ENCODE results near the gene SEC24B.
"Not testable (repeated sequence)": the region's sequence is repeated elsewhere in the genome, so short reads cannot be mapped to it uniquely, and the experiment has no call there.

Gene SEC24B

GRCh38 chr4:109434007-109434971 lies 674 bp downstream of the SEC24B start:
- no peak for DNase-seq

DNA sequence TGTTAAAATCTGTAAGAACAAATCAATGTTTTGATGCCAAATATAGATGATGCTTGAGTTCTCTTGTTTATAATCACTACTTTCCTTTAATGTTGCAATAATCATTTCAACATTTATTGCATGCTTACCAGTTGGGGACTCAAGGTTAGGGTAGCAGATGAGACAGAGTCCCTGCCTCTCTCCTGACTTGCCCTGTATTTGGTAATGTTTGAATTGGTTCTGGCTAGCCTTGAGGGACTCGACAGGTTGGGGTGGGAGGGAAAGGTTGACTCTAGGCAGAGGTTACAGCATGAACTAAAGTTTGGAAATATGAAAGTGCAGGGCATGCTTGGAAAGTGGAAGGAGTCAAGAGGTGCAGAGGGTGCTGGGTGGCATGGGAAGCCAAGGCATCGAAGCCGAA lies 2.0 kb downstream of the SEC24B start:
- no peak for DNase-seq

DNA sequence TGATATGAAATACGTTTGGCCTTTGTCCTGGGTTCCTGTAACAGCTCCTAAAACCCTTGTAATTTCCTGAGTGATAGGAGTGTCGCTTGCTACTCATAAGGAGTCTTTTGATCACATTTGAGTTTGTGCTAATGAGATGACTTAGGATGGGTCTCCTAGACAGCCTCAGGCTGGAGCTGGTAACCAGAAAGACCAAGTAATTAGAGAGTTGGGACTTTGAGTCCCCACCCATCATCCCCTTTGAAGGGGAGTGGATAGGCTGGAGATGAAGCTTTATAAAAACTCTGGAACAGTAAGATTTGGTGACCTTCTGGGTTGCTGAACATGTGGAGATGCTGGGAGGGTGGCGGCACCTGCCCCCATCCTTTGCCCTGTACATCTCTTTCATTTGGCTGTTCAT lies 2.9 kb downstream of the SEC24B start:
- DNase-seq = no peak

DNA sequence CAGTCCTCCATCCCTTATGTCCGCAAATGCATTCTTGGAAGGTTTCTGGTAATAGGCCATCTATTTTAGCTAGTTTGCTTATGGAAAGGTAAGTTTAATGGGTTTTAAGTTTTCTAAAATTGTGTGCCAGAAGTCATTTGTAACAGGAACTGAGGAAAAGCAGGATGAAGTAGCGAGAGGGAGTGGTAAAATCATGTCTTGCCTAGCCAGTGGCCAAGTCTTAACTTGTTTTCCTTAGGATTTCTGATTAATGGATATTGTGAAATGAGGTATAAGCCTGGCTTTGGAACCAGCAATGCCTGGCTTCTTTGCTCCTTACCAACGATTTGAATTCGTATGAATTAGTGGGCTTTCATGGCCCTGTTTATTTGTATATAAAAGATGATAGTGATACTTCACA lies 7.3 kb downstream of the SEC24B start:
- DNase-seq = no peak

DNA sequence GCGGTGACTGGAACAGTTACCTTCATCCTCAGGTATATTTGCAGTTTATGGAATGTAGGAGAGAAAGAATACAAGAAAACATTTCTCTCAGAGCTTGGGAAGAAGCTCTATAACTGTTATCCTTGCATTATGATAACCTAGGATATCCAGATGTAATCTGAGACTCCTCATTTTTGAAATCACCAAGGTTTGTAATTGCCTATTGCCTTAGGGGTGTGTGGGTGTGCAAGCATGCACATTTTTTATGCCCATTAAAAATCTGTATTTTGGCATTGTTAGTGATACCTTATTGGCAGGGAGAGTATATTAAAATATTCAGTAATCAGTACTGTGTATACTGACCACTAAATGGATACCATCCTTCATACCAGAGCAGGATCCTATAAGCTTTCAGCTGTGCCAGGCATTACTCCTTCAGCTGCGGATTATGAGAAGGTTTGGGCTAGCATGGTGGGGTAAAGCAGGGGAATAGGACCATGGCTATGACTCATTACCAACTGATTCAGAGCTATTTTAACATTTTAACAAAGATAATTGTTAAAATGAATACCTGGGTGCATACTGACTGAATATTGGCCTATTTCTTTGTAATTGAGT lies 8.3 kb downstream of the SEC24B start:
- no peak for DNase-seq

- DNase-seq = no peak
Observed at GRCh38 chr4:109444182-109444844, 10.7 kb downstream of the SEC24B start.

GRCh38 chr4:109447278-109447677 lies 13.7 kb downstream of the SEC24B start:
- no peak for DNase-seq

- DNase-seq = no peak
Observed at GRCh38 chr4:109451544-109452273, 18.1 kb downstream of the SEC24B start.

GRCh38 chr4:109453110-109453509 lies 19.5 kb downstream of the SEC24B start:
- DNase-seq = not testable (repeated sequence)

DNA sequence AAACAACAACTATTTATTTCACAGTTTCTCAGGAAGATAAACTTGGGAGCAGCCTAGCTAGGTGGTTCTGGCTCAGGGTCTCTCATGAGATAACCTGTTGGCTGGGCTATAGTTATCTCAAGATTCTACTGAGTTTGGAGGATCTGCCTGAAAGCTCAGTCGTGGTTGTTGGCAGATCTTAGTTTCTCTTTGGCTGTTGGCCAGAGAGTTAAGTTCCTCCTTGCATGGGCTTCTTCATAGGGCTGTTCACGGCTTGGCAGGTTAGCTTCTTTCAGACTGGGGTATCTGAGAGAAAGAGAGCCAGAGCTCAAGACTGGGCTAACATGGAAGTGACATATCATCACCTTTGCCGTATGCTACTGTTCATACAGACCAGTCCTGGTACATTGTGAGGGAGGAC lies 28.7 kb downstream of the SEC24B start:
- no peak for DNase-seq

- no peak for DNase-seq
Observed at GRCh38 chr4:109462802-109463201, 29.2 kb downstream of the SEC24B start.

DNA sequence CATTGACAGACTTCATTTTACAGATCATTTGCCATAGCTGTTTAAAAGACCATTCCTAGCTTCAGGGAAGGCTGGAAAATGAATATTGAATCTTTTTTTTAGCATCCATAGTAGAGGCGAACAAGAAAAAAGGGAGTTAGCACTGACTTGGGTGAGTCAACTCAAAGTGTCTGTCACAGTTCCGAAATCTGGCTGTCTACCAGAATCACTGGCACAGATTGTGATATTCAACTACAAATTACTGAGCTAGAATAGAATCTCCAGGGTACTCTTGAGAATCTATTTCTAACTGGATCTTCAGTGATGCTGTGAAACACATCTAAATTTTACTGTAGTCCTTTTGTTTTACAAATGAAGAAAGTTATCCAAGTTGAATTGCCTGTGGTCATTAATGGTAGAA lies 31.5 kb downstream of the SEC24B start:
- DNase-seq = no peak

DNA sequence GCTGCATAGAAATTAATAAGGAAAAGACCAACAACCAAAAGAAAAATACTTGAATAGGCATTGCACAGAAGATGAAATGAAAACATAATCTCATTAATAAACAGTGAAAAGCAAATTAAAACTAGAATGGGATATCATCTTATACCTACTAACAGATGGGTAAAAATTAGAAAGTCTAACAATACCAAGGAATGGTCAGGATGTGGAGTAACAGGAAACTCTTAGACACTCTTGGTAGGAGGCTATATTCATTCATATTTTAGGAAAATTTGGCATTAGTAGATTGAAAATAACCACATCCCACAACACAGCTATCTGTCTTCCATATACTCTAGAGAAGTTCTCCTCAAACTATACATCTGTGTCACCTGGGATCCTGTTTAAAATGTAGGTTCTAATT lies 36.3 kb downstream of the SEC24B start:
- no peak for DNase-seq

DNA sequence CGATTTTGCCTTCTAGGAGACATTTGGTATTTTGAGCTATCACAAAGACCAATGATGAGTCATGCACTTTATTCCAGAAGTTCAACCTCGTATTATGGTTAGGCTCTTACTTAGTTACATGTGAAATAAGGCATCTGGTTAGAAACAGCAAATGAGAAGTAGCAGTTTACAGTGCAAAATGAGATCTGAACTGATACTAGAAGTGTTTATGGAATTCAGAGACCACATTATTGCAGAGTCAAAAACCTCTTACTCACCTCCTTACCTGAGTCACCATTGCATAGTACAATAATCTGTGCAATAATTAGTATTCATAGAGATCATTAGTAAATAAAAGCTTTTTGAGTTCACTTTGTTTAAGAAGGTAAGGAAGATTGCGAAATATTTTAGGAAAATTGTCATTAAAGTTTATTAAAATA lies 38.7 kb downstream of the SEC24B start:
- no peak for DNase-seq

DNA sequence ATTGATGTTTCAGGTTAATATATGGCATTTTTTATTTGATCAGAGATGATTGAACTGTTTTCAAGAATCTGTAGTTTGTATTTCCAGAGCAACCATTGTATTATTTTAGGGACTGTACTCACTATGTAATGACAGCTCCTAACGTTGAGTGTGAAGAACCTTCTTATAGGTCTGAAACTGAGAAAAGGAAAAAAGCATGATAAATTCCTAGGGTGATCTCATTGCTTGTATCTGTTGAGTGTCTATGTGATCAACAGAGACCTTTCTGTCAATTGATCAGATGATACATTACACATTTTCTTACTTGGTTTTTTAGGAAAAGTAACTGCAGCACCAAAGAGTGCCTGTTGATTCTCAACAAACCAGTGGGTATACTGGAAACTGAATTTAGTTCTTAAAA lies 40.2 kb downstream of the SEC24B start:
- no peak for DNase-seq

GRCh38 chr4:109486007-109486406 lies 52.4 kb downstream of the SEC24B start:
- no peak for DNase-seq

DNA sequence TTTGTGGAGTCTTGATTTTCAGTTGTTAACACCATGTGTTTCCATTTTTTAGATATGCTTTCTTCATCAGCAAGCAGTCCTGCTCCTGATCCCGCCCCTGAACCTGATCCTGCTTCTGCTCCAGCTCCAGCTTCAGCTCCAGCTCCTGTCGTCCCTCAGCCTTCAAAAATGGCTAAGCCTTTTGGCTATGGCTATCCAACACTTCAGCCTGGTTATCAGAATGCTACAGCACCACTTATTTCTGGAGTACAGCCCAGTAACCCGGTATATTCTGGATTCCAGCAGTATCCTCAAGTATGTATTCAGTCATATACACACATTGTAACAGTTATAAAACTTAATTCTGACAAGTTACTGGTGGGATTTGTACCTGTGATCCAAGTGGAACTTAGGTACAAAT lies 60.9 kb downstream of the SEC24B start:
- DNase-seq = no peak

DNA sequence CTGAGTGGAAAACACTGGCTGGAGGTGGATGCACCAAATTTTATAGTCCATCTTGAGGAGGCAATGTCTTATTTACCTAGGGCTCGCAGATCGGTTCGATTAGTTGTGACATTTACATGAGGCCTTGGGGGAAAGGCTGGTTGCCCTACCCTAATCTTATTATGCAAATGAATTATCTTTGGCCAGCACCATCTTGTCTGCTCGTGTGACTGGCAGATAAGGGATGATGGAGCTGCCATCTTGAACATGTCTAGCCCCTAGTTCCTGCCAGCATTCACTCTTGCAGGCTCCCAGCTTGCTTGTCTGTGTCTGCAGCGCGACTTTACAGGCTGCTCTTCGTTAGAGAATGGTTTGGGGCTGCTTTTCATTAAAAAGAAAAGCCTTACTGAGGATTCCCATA lies 61.9 kb downstream of the SEC24B start:
- no peak for DNase-seq

GRCh38 chr4:109496875-109497274 lies 63.3 kb downstream of the SEC24B start:
- DNase-seq = no peak

GRCh38 chr4:109497511-109497910 lies 63.9 kb downstream of the SEC24B start:
- DNase-seq = no peak

GRCh38 chr4:109499513-109499912 lies 65.9 kb downstream of the SEC24B start:
- DNase-seq = no peak

- DNase-seq = no peak
Observed at GRCh38 chr4:109506890-109507289, 73.3 kb downstream of the SEC24B start.

DNA sequence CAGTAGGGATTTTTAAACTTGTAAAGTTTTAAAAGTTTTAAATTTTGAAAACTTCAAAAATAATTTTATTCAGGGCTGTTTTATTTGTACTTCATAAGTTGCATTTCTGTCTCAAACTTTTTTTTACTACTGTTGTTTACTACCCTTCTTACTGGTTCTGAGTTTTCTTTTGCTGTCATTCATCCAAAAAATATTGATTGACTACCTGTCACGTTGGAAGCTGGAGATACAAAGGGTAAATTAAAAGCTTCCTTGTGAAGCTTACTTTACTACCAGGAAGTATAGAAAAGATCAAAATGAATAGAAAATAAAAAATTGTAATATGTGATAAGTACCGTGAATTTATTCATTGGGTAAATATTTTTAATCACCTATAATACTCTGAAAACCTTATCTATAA lies 77.1 kb downstream of the SEC24B start:
- DNase-seq = no peak
